Colonic mucosa (tissue), 4 donors: ENCODE results near the gene DIDO1. TPM values are rescaled to one million over a fixed set of nuclear protein-coding genes. Genes with fewer than 3 reads are reported as not detected.

Source experiments
- DNase-seq: peaks from one replicate; pipeline ENCODE4 v3.0.0-alpha.2; 2020
- H3K27ac ChIP-seq: fragments of 200-600 bp; one replicate; pipeline ENCODE4 v1.8.0; 2021
- H3K27me3 ChIP-seq: fragments of 200-600 bp; one replicate; pipeline ENCODE4 v1.8.0; 2021
- H3K36me3 ChIP-seq: fragments of 200-600 bp; one replicate; pipeline ENCODE4 v1.8.0; 2021
- H3K4me1 ChIP-seq: fragments of 200-600 bp; one replicate; pipeline ENCODE4 v1.8.0; 2021; ENCODE audit warnings: mild to moderate bottlenecking
- H3K4me3 ChIP-seq: fragments of 200-600 bp; one replicate; pipeline ENCODE4 v1.8.0; 2021
- H3K9ac ChIP-seq, 2 donors: one replicate each; pipeline ENCODE4 v1.7.0; 2013; ENCODE audit warnings: control low read depth in 2 of 2, low read depth in 2 of 2, low read length in 2 of 2
- H3K9me3 ChIP-seq: fragments of 200-600 bp; one replicate; pipeline ENCODE4 v1.8.0; 2021
- CTCF ChIP-seq: fragments of 200-600 bp; IDR thresholded peaks from one replicate; pipeline ENCODE4 v1.8.0; 2022; ENCODE audit warnings: antibody characterized with exemption, mild to moderate bottlenecking
- intact Hi-C: fragments of 100-400 bp; cut with DNase I; formaldehyde crosslinking; loops from one replicate; pipeline ENCODE4 v1.14.1; 2022
- total RNA-seq, 2 donors: library from RNA; stranded (reverse); fragmentation: NEBNext Ultra II Directional in 1 of 2; extraction: Animal tissue kit (Norgen Biotek cat#: 25700) in 1 of 2; gene quantifications; one replicate each; pipeline ENCODE4 v1.2.1, GENCODE V29; 2021
- donor health status: healthy.
- donor health status: DM: no; HTN: no; CAD: no.
- donor health status: DM: no; HTN: no; CAD: no.

The DIDO1 gene
- total RNA-seq, 2 donors from 2014 or later = 41.4 to 50.4 TPM

GRCh38 chr20:62917720-62918119, 8.6 kb downstream of the DIDO1 start:
- H3K4me3 ChIP-seq = no peak overlapping the region
- no peaks in the 10 kb centered on the region for H3K9me3 ChIP-seq
- H3K36me3 ChIP-seq = no peaks in the 10 kb centered on the region
- DNase-seq = no peak
- TF ChIP-seq CTCF = no peak
- H3K27ac ChIP-seq = no peak overlapping the region
- H3K27me3 ChIP-seq = no peaks in the 10 kb centered on the region
- intact Hi-C loops = no loop called here
- H3K4me1 ChIP-seq = peaks cover 44% of the 10 kb centered on the region
- H3K9ac ChIP-seq = peak overlapping the region in 1 of 2 donors; percentile 17

GRCh38 chr20:62916703-62917476, 9.4 kb downstream of the DIDO1 start:
- TF ChIP-seq CTCF = no peak
- H3K4me1 ChIP-seq = peaks cover 39% of the 10 kb centered on the region
- H3K9me3 ChIP-seq = no peaks in the 10 kb centered on the region
- DNase-seq = no peak
- H3K27me3 ChIP-seq = no peaks in the 10 kb centered on the region
- no peak overlapping the region for H3K27ac ChIP-seq
- H3K36me3 ChIP-seq = peaks cover 3% of the 10 kb centered on the region
- H3K4me3 ChIP-seq = no peak overlapping the region
- intact Hi-C loops = no loop called here
- H3K9ac ChIP-seq = peak overlapping the region in 1 of 2 donors; percentile 6

GRCh38 chr20:62914970-62915457, 11.3 kb downstream of the DIDO1 start:
- Histone ChIP-seq H3K27ac (no peak overlapping the region), H3K9ac (no peak overlapping the region), H3K4me3 (no peak overlapping the region), H3K4me1 (peaks cover 26% of the 10 kb centered on the region), H3K36me3 (peaks cover 11% of the 10 kb centered on the region), H3K9me3 (no peaks in the 10 kb centered on the region), H3K27me3 (no peaks in the 10 kb centered on the region)
- no peak for TF ChIP-seq CTCF
- intact Hi-C loops = no loop called here
- no peak for DNase-seq

GRCh38 chr20:62914436-62914835, 11.9 kb downstream of the DIDO1 start:
- no peak for DNase-seq
- intact Hi-C loops = no loop called here
- Histone ChIP-seq H3K27ac (no peak overlapping the region), H3K9me3 (no peaks in the 10 kb centered on the region), H3K27me3 (no peaks in the 10 kb centered on the region), H3K36me3 (peaks cover 14% of the 10 kb centered on the region), H3K4me3 (no peak overlapping the region), H3K4me1 (peaks cover 25% of the 10 kb centered on the region), H3K9ac (no peak overlapping the region)
- no peak for TF ChIP-seq CTCF

GRCh38 chr20:62913043-62913630, 13.2 kb downstream of the DIDO1 start:
- Histone ChIP-seq H3K27me3 (no peaks in the 10 kb centered on the region), H3K4me1 (peaks cover 14% of the 10 kb centered on the region), H3K36me3 (peaks cover 15% of the 10 kb centered on the region), H3K27ac (no peak overlapping the region), H3K4me3 (no peak overlapping the region), H3K9ac (no peak overlapping the region), H3K9me3 (no peaks in the 10 kb centered on the region)
- intact Hi-C loops = no loop called here
- TF ChIP-seq CTCF = no peak
- no peak for DNase-seq
